ENCODE measurements around the gene GOLGA6L10. TPM values are rescaled to one million over a fixed set of nuclear protein-coding genes. Genes with fewer than 3 reads are reported as not detected.

Gene GOLGA6L10
- total and polyA plus RNA-seq, 2 experiments from 2014 or later: 0.07 to 0.23 TPM

DNA sequence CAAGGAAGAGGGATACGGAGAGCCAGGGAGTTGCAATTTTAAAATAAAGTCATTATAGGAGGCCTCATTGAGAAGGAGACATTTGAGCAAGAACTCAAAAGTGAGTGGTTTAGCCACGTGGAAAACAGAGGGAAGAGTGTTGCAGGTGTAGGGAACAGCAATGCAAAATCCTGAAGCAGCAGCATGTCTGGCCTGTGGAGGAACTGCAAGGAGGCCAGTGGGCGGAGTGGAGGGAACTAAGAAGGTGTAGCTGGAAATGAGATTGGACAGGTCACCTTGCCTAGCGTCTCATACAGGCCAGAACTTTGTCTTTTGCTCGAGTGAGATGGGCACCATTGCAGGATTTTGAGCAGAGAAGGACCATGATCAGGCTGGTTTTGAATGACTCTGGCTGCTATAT is 51.7 kb downstream of the GOLGA6L10 start:
- Histone ChIP-seq H3F3A (replicated peaks; ENCODE audit: low read depth) (no peaks in the 10 kb centered on the region), H4K20me1 (replicated peaks; ENCODE audit: insufficient read depth) (no peaks in the 10 kb centered on the region), H3K79me2 (replicated peaks; ENCODE audit: insufficient read depth) (no peaks in the 10 kb centered on the region), H3K4me2 (no peak overlapping the region), H3K4me3 (no peak overlapping the region), H3K27me3 (ENCODE audit: insufficient read depth) (no peaks in the 10 kb centered on the region), H3K36me3 (ENCODE audit: insufficient read depth) (no peaks in the 10 kb centered on the region), H3K27ac (ENCODE audit: low read depth) (no peak overlapping the region), H3K9me2 (ENCODE audit: insufficient read depth) (no peaks in the 10 kb centered on the region), H3K4me1 (ENCODE audit: insufficient read depth) (no peaks in the 10 kb centered on the region), H2AFZ (peak overlapping the region; percentile 18; the same call in 1 of the 2 replicates)
- Mint-ChIP-seq H3K36me3 (ENCODE audit: low read depth) (no peaks in the 10 kb centered on the region), H3K27ac (no peak overlapping the region), H3K9me3 (no peaks in the 10 kb centered on the region), H3K4me1 (peaks cover 11% of the 10 kb centered on the region; the same call in 2 of the 3 replicates), H3K27me3 (ENCODE audit: insufficient read depth, low read depth, poor library complexity) (peaks cover 12% of the 10 kb centered on the region), H3K4me3 (no peak overlapping the region)
- TF ChIP-seq EZH2 (IDR thresholded peaks at IDR 0.05; ENCODE audit: low read depth, unreplicated experiment): no peak
- TF ChIP-seq ZNF331 (CRISPR knock-in tag; IDR thresholded peaks at IDR 0.05; ENCODE audit: low read depth): no peak
- TF ChIP-seq STAT1 (IDR thresholded peaks at IDR 0.05; ENCODE audit: unreplicated experiment): no peak
- ATAC-seq (no peak), DNase-seq (ENCODE audit: low spot score) (no peak)

DNA sequence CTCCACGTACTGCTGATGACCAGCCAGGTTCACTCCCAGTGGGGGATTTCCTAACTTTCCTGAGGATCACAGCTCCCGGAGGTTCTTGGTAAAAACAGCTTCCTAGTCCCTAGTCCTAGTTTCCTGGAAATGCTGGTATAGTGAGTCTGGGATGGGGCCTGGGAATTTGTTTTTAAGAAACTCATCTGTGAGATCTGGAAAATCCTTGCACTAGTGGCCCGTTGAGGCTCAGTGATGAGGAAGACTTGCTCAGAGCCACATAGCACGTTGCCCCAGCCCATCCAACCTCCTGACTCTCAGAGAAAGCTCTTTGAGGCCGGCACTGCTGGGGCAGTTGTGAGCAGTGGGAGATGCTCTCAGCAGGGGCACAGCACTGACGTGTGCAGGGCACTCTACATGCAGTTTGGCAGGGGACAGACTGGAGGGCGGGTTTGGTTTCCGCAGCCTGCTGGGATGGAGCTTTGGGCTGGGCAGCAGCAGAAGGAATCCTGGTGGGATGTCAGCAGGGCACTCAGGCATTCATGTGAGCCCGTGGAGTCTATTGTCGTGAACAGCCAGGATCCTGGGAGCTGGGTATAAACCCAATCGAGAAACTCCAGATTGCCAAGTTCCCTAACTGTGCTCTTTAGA is 55.1 kb downstream of the GOLGA6L10 start:
- Histone ChIP-seq H3K4me3 (no peak overlapping the region), H3K79me2 (replicated peaks; ENCODE audit: insufficient read depth) (no peaks in the 10 kb centered on the region), H4K20me1 (replicated peaks; ENCODE audit: insufficient read depth) (no peaks in the 10 kb centered on the region), H3K4me2 (no peak overlapping the region), H2AFZ (peak overlapping the region; percentile 63; the same call in 1 of the 2 replicates), H3K27me3 (ENCODE audit: insufficient read depth) (no peaks in the 10 kb centered on the region), H3K9me2 (ENCODE audit: insufficient read depth) (no peaks in the 10 kb centered on the region), H3K27ac (ENCODE audit: low read depth) (no peak overlapping the region), H3F3A (replicated peaks; ENCODE audit: low read depth) (no peaks in the 10 kb centered on the region), H3K36me3 (ENCODE audit: insufficient read depth) (no peaks in the 10 kb centered on the region), H3K4me1 (ENCODE audit: insufficient read depth) (no peaks in the 10 kb centered on the region)
- Mint-ChIP-seq H3K27me3 (ENCODE audit: insufficient read depth, low read depth, poor library complexity) (peaks cover 2% of the 10 kb centered on the region), H3K36me3 (ENCODE audit: low read depth) (no peaks in the 10 kb centered on the region), H3K27ac (no peak overlapping the region), H3K4me3 (no peak overlapping the region), H3K9me3 (peaks cover 2% of the 10 kb centered on the region; the same call in 1 of the 3 replicates), H3K4me1 (peaks cover 11% of the 10 kb centered on the region; the same call in 2 of the 3 replicates)
- DNase-seq (ENCODE audit: low spot score) (peak; percentile 25), ATAC-seq (peak; percentile 82)
- TF ChIP-seq JUNB (IDR thresholded peaks at IDR 0.05; ENCODE audit: unreplicated experiment) (no peak), CREB1 (CRISPR knock-in tag; IDR thresholded peaks at IDR 0.05; ENCODE audit: low read depth) (no peak), ZNF331 (CRISPR knock-in tag; IDR thresholded peaks at IDR 0.05; ENCODE audit: low read depth) (no peak), EZH2 (IDR thresholded peaks at IDR 0.05; ENCODE audit: low read depth, unreplicated experiment) (no peak)
- TF ChIP-seq, protein P1, sequence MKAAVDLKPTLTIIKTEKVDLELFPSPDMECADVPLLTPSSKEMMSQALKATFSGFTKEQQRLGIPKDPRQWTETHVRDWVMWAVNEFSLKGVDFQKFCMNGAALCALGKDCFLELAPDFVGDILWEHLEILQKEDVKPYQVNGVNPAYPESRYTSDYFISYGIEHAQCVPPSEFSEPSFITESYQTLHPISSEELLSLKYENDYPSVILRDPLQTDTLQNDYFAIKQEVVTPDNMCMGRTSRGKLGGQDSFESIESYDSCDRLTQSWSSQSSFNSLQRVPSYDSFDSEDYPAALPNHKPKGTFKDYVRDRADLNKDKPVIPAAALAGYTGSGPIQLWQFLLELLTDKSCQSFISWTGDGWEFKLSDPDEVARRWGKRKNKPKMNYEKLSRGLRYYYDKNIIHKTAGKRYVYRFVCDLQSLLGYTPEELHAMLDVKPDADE (IDR thresholded peaks at IDR 0.05): no peak
- TF ChIP-seq, protein P2, sequence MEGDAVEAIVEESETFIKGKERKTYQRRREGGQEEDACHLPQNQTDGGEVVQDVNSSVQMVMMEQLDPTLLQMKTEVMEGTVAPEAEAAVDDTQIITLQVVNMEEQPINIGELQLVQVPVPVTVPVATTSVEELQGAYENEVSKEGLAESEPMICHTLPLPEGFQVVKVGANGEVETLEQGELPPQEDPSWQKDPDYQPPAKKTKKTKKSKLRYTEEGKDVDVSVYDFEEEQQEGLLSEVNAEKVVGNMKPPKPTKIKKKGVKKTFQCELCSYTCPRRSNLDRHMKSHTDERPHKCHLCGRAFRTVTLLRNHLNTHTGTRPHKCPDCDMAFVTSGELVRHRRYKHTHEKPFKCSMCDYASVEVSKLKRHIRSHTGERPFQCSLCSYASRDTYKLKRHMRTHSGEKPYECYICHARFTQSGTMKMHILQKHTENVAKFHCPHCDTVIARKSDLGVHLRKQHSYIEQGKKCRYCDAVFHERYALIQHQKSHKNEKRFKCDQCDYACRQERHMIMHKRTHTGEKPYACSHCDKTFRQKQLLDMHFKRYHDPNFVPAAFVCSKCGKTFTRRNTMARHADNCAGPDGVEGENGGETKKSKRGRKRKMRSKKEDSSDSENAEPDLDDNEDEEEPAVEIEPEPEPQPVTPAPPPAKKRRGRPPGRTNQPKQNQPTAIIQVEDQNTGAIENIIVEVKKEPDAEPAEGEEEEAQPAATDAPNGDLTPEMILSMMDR (conservative IDR thresholded peaks at IDR 0.05; ENCODE audit: low read depth in 2 of 2): no peak

All from GM23338 (cell line).